DND-41 (cell line): Measurements from ENCODE around the gene SMARCD3.

ENCODE experiments used
- ATAC-seq: fragments of 200-7000 bp; cut with Tn5 transposase; 3 replicates; pipeline ENCODE4 v1.9.1; 2021; ENCODE audit warnings: low read depth; ENCODE audit not compliant: insufficient read depth
- DNase-seq: peaks from one replicate; pipeline ENCODE4 v3.0.0-alpha.2; 2020
- H2AFZ ChIP-seq: 2 replicates; pipeline ENCODE4 v1.6.0; 2012; ENCODE audit warnings: low read depth, low read length
- H3K27ac ChIP-seq: 2 replicates; pipeline ENCODE4 v1.5.1; 2012; ENCODE audit warnings: low read length, inconsistent platforms
- H3K27me3 ChIP-seq: fragments of 200-600 bp; sonication (generic); 2 replicates; pipeline ENCODE4 v1.6.0; 2012; ENCODE audit warnings: low read length, mild to moderate bottlenecking, inconsistent platforms; ENCODE audit not compliant: insufficient read depth, poor library complexity
- H3K36me3 ChIP-seq: 2 replicates; pipeline ENCODE4 v1.5.1; 2012; ENCODE audit warnings: low read length, inconsistent platforms; ENCODE audit not compliant: insufficient read depth
- H3K4me1 ChIP-seq: 2 replicates; pipeline ENCODE4 v1.5.1; 2012; ENCODE audit warnings: mild to moderate bottlenecking, low read length; ENCODE audit not compliant: insufficient read depth
- H3K4me2 ChIP-seq: 2 replicates; pipeline ENCODE4 v1.6.0; 2012; ENCODE audit warnings: mild to moderate bottlenecking, moderate library complexity, low read length, inconsistent platforms; ENCODE audit not compliant: insufficient read depth
- H3K4me3 ChIP-seq, 2 experiments: fragments of 200-600 bp in 1 of 2; shearing (Covaris generic) in 1 of 2; 2 replicates each; pipeline ENCODE4 v1.5.1; 2012 to 2016; ENCODE audit warnings: inconsistent platforms in 2 of 2, low read length in 2 of 2, mild to moderate bottlenecking in 2 of 2, low read depth in 1 of 2, moderate library complexity in 1 of 2
- H3K79me2 ChIP-seq: 2 replicates; pipeline ENCODE4 v1.6.0; 2012; ENCODE audit warnings: low read length, inconsistent platforms; ENCODE audit not compliant: insufficient read depth
- H3K9ac ChIP-seq: 2 replicates; pipeline ENCODE4 v1.6.0; 2012; ENCODE audit warnings: low read depth, mild to moderate bottlenecking, inconsistent platforms, low read length, moderate library complexity
- H3K9me3 ChIP-seq: 2 replicates; pipeline ENCODE4 v1.5.1; 2012; ENCODE audit warnings: low read length, moderate library complexity, mild to moderate bottlenecking, inconsistent platforms; ENCODE audit not compliant: insufficient read depth, severe bottlenecking
- H4K20me1 ChIP-seq: 2 replicates; pipeline ENCODE4 v1.6.0; 2012; ENCODE audit warnings: low read length; ENCODE audit not compliant: insufficient read depth
- EZH2 ChIP-seq: IDR thresholded peaks from 3 replicates; pipeline ENCODE4 v1.6.1; 2012; ENCODE audit warnings: borderline replicate concordance, low read depth, mild to moderate bottlenecking, moderate library complexity, low read length, inconsistent platforms; ENCODE audit not compliant: severe bottlenecking
- TF ChIP-seq, protein P1 (sequence below): IDR thresholded peaks from 2 replicates; pipeline ENCODE4 v1.5.1; 2012; ENCODE audit warnings: borderline replicate concordance, low read length, moderate library complexity, mild to moderate bottlenecking; ENCODE audit not compliant: poor library complexity, severe bottlenecking; ENCODE audit errors: extremely low read depth

SMARCD3 gene

DNA sequence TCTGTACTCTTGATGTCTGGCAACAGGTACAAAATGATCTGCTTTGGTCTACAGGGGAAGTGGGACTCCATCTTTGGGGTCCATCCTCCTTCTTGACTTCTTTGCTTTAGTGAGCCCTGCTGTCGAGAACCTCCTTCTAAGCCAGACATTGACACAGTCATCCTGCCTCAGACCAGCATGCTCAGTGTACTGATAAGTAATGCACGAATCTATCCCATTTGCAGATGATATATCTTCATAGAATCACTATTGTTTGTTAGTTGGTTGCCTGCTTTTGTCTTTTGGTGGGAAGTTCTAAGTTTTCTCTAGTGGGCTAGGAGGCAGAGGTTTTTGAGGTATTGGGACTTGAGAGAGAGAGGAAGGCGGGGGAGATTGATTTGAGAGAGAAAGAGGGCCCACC is 47.1 kb downstream of the SMARCD3 start:
- H2AFZ ChIP-seq = no peak overlapping the region
- peaks cover 36% of the 10 kb centered on the region for H3K27me3 ChIP-seq
- no peak overlapping the region for H3K9ac ChIP-seq

DNA sequence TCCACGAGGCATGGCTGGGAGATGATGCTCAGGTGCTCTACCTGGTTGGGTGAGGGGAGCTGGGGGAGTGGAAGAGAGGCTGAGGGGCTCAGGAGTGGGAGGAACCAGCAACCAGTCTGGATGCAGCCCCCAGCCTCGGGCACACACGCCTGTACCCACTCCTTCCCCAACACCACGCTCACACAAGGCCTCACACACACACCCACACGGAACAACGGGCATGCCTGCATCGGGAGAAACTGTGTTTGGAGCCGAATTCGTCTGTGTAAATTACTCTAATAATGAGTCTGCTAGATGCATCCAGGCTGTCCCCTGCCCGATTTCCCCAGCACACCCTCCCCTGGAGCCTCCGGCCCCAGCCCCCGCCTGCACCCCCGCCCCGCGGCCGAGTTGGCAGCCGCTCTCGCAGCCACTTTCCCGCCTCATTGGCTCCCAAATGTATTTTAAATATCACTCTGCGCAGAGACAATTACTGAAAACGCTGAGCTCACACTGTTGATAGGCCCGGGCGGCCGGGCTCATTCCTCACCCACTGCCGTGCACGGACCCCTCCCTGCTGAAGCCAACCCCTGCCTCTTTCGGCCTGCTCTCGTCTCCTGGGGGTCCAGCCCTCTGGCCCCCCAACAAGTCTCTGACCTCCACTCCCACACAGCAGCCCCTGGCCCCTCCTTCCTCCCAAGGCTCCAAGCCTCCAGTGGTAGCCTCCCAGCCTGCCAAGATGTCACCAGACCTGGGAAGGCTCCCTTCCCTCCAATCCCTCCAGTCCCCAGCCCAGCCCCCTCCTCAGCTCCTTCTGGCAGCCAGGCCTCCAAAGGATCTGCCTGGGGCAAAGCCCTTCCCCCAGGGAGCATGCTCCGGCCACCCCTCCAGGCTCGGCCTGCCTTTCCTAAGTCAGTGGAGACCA is 49.3 kb downstream of the SMARCD3 start:
- Histone ChIP-seq H3K36me3 (no peaks in the 10 kb centered on the region), H3K27me3 (peaks cover 44% of the 10 kb centered on the region), H3K9ac (no peak overlapping the region), H3K79me2 (no peaks in the 10 kb centered on the region), H3K27ac (no peak overlapping the region), H3K4me2 (no peak overlapping the region), H3K4me3 (no peak overlapping the region), H4K20me1 (peaks cover 2% of the 10 kb centered on the region; the same call in 1 of the 2 replicates), H3K9me3 (no peaks in the 10 kb centered on the region), H2AFZ (no peak overlapping the region), H3K4me1 (no peaks in the 10 kb centered on the region)
- TF ChIP-seq, protein P1, sequence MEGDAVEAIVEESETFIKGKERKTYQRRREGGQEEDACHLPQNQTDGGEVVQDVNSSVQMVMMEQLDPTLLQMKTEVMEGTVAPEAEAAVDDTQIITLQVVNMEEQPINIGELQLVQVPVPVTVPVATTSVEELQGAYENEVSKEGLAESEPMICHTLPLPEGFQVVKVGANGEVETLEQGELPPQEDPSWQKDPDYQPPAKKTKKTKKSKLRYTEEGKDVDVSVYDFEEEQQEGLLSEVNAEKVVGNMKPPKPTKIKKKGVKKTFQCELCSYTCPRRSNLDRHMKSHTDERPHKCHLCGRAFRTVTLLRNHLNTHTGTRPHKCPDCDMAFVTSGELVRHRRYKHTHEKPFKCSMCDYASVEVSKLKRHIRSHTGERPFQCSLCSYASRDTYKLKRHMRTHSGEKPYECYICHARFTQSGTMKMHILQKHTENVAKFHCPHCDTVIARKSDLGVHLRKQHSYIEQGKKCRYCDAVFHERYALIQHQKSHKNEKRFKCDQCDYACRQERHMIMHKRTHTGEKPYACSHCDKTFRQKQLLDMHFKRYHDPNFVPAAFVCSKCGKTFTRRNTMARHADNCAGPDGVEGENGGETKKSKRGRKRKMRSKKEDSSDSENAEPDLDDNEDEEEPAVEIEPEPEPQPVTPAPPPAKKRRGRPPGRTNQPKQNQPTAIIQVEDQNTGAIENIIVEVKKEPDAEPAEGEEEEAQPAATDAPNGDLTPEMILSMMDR = no peak
- TF ChIP-seq EZH2 = no peak
- ATAC-seq = no peak
- DNase-seq = no peak

More for the DNA sequence above, 47.1 kb downstream of the SMARCD3 start:
- H3K27ac ChIP-seq = no peak overlapping the region
- H3K4me1 ChIP-seq = no peaks in the 10 kb centered on the region
- TF ChIP-seq EZH2 = no peak
- TF ChIP-seq, protein P1 = no peak
- H3K9me3 ChIP-seq = no peaks in the 10 kb centered on the region
- H3K79me2 ChIP-seq = no peaks in the 10 kb centered on the region
- no peaks in the 10 kb centered on the region for H3K36me3 ChIP-seq
- no peak overlapping the region for H3K4me3 ChIP-seq
- H4K20me1 ChIP-seq = peaks cover 5% of the 10 kb centered on the region; the same call in 1 of the 2 replicates
- no peak for ATAC-seq
- no peak for DNase-seq
- no peak overlapping the region for H3K4me2 ChIP-seq

DNA sequence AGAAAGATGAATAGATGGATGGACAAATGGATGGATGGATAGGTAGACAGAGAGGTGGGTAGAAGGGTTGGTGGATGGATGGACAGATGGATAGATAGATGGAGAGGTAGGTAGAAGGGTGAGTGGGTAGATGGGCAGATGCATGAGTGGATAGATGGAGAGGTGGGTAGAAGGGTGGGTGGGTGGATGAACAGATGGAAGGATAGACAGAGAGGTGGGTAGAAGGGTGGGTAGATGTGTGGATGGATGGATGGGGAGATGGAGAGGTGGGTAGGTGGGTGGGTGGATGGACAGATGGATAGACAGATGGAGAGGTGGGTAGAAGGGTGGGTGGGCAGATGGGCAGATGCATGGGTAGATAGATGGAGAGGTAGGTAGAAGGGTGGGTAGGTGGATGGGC is 50.6 kb downstream of the SMARCD3 start:
- H3K27ac ChIP-seq = no peak overlapping the region
- H3K4me3 ChIP-seq = no peak overlapping the region
- H3K27me3 ChIP-seq = peaks cover 39% of the 10 kb centered on the region
- H3K4me2 ChIP-seq = no peak overlapping the region
- H2AFZ ChIP-seq = no peak overlapping the region
- no peak for ATAC-seq
- DNase-seq = no peak
- H3K79me2 ChIP-seq = no peaks in the 10 kb centered on the region
- TF ChIP-seq, protein P1 = no peak
- TF ChIP-seq EZH2 = no peak
- H3K9me3 ChIP-seq = no peaks in the 10 kb centered on the region
- H4K20me1 ChIP-seq = no peaks in the 10 kb centered on the region; the same call in 1 of the 2 replicates
- H3K9ac ChIP-seq = no peak overlapping the region
- no peaks in the 10 kb centered on the region for H3K36me3 ChIP-seq
- no peaks in the 10 kb centered on the region for H3K4me1 ChIP-seq
